Left ventricle myocardium inferior (tissue), 1 donor: ENCODE measurements around the gene BASP1. TPM values are rescaled to one million over a fixed set of nuclear protein-coding genes. Genes with fewer than 3 reads are reported as not detected.
"Not testable (repeated sequence)": the region's sequence is repeated elsewhere in the genome, so short reads cannot be mapped to it uniquely, and the experiment has no call there.

ENCODE experiments used
- DNase-seq: peaks from one replicate; pipeline ENCODE4 v3.0.0-alpha.2; 2020
- H3K27ac ChIP-seq: fragments of 200-600 bp; replicated peaks from 2 replicates; pipeline ENCODE4 v1.8.0; 2021
- H3K27me3 ChIP-seq: fragments of 200-600 bp; 2 replicates; pipeline ENCODE4 v1.8.0; 2021; ENCODE audit warnings: low read depth
- H3K36me3 ChIP-seq: fragments of 200-600 bp; 2 replicates; pipeline ENCODE4 v1.8.0; 2021
- H3K4me1 ChIP-seq: fragments of 200-600 bp; 2 replicates; pipeline ENCODE4 v1.8.0; 2021
- H3K4me3 ChIP-seq: fragments of 200-600 bp; 2 replicates; pipeline ENCODE4 v1.8.0; 2021; ENCODE audit warnings: mild to moderate bottlenecking, moderate library complexity
- H3K9me3 ChIP-seq: fragments of 200-600 bp; replicated peaks from 2 replicates; pipeline ENCODE4 v1.8.0; 2021
- CTCF ChIP-seq: fragments of 200-600 bp; IDR thresholded peaks from 2 replicates; pipeline ENCODE4 v1.8.0; 2021; ENCODE audit warnings: antibody characterized with exemption, mild to moderate bottlenecking, borderline replicate concordance
- intact Hi-C: fragments of 100-400 bp; cut with micrococcal nuclease; formaldehyde crosslinking; loops from one replicate; pipeline ENCODE4 v1.11.0; 2022
- total RNA-seq: library from RNA; stranded (reverse); fragmentation: NEBNext Ultra II Directional; extraction: Animal tissue kit (Norgen Biotek cat#: 25700); gene quantifications from one replicate; pipeline ENCODE4 v1.2.1, GENCODE V29; 2021
- donor health status: DM: no; HTN: yes; CAD: no; lungs with severe emphysema.

BASP1 gene
- total RNA-seq, 1 donor from 2014 or later: 3.7 TPM

- no peaks in the 10 kb centered on the region for H3K36me3 ChIP-seq
- no peak overlapping the region for H3K27ac ChIP-seq
- no peak for DNase-seq
- no peak overlapping the region for H3K4me3 ChIP-seq
- no peaks in the 10 kb centered on the region for H3K4me1 ChIP-seq
- TF ChIP-seq CTCF: no peak
- no peaks in the 10 kb centered on the region for H3K9me3 ChIP-seq
- intact Hi-C loops: no loop called here
- peaks cover 4% of the 10 kb centered on the region for H3K27me3 ChIP-seq
Observed at GRCh38 chr5:17243287-17244063, 26.0 kb downstream of the BASP1 start.

GRCh38 chr5:17249029-17249634, 31.7 kb downstream of the BASP1 start:
- Histone ChIP-seq H3K4me3 (no peak overlapping the region), H3K27ac (no peak overlapping the region), H3K9me3 (no peaks in the 10 kb centered on the region), H3K4me1 (no peaks in the 10 kb centered on the region), H3K36me3 (no peaks in the 10 kb centered on the region), H3K27me3 (peaks cover 20% of the 10 kb centered on the region)
- intact Hi-C loops: no loop called here
- TF ChIP-seq CTCF: no peak
- DNase-seq: no peak

GRCh38 chr5:17249841-17250240, 32.4 kb downstream of the BASP1 start:
- intact Hi-C loops, H3K9me3 ChIP-seq: not testable (repeated sequence)

GRCh38 chr5:17252543-17252942, 35.1 kb downstream of the BASP1 start:
- TF ChIP-seq CTCF: no peak
- Histone ChIP-seq H3K36me3 (no peaks in the 10 kb centered on the region), H3K4me1 (no peaks in the 10 kb centered on the region), H3K9me3 (no peaks in the 10 kb centered on the region), H3K4me3 (no peak overlapping the region), H3K27ac (no peak overlapping the region), H3K27me3 (peaks cover 28% of the 10 kb centered on the region)
- DNase-seq: no peak
- intact Hi-C loops: no loop called here

More at GRCh38 chr5:17249841-17250240, 32.4 kb downstream of the BASP1 start:
- H3K4me3 ChIP-seq, H3K27ac ChIP-seq, H3K36me3 ChIP-seq, DNase-seq, H3K4me1 ChIP-seq: not testable (repeated sequence)
- H3K27me3 ChIP-seq: peaks cover 20% of the 10 kb centered on the region

- no peak overlapping the region for H3K27ac ChIP-seq
- DNase-seq: no peak
- intact Hi-C loops: no loop called here
Observed at GRCh38 chr5:17255471-17256021, 38.1 kb downstream of the BASP1 start.

More at GRCh38 chr5:17255471-17256021, 38.1 kb downstream of the BASP1 start:
- Histone ChIP-seq H3K27me3 (peaks cover 45% of the 10 kb centered on the region), H3K4me3 (no peak overlapping the region), H3K9me3 (no peaks in the 10 kb centered on the region), H3K36me3 (no peaks in the 10 kb centered on the region), H3K4me1 (no peaks in the 10 kb centered on the region)
- no peak for TF ChIP-seq CTCF
